Stimulated activated CD8-positive, alpha-beta memory T cell treated with anti-CD3 and anti-CD28 coated beads, Interleukin-15, amount 100 ng/mL, for 4 hours (primary cell): ENCODE measurements around the gene CERCAM.
"Not testable (repeated sequence)": the region's sequence is repeated elsewhere in the genome, so short reads cannot be mapped to it uniquely, and the experiment has no call there.

ENCODE experiments used
- DNase-seq, 2 donors: peaks; one replicate each; pipeline ENCODE4 v3.0.0-alpha.2; 2020; ENCODE audit warnings: low read depth in 2 of 2

Gene CERCAM

GRCh38 chr9:128393145-128393775, 27.4 kb upstream of the CERCAM start:
- DNase-seq = no peak

GRCh38 chr9:128393970-128394369, 26.7 kb upstream of the CERCAM start:
- DNase-seq = no peak

GRCh38 chr9:128394379-128395168, 26.1 kb upstream of the CERCAM start:
- DNase-seq = no peak

GRCh38 chr9:128396970-128397613, 23.6 kb upstream of the CERCAM start:
- DNase-seq = no peak

GRCh38 chr9:128397831-128398230, 22.8 kb upstream of the CERCAM start:
- no peak for DNase-seq

GRCh38 chr9:128399861-128400260, 20.8 kb upstream of the CERCAM start:
- no peak for DNase-seq

- DNase-seq = no peak
These were observed 16.1 kb upstream of the CERCAM start for GRCh38 chr9:128404560-128404959.

- DNase-seq = no peak
These were observed 15.4 kb upstream of the CERCAM start for GRCh38 chr9:128405077-128405779.

GRCh38 chr9:128405780-128406171, 14.9 kb upstream of the CERCAM start:
- DNase-seq = no peak

- DNase-seq = no peak
These were observed 13.7 kb upstream of the CERCAM start for GRCh38 chr9:128406848-128407391.

- DNase-seq = no peak
These were observed 11.7 kb upstream of the CERCAM start for GRCh38 chr9:128408963-128409431.

GRCh38 chr9:128409450-128409849, 11.2 kb upstream of the CERCAM start:
- DNase-seq = no peak

GRCh38 chr9:128409978-128410377, 10.7 kb upstream of the CERCAM start:
- DNase-seq = no peak

GRCh38 chr9:128411364-128412119, 9.1 kb upstream of the CERCAM start:
- DNase-seq = no peak

- DNase-seq = no peak
These were observed 8.4 kb upstream of the CERCAM start for GRCh38 chr9:128412120-128412790.

- not testable (repeated sequence) for DNase-seq
These were observed 6.9 kb upstream of the CERCAM start for GRCh38 chr9:128413728-128414127.

- DNase-seq = no peak
These were observed 6.2 kb upstream of the CERCAM start for GRCh38 chr9:128414461-128414860.

GRCh38 chr9:128415281-128415680, 5.4 kb upstream of the CERCAM start:
- no peak for DNase-seq

- no peak for DNase-seq
These were observed 4.6 kb upstream of the CERCAM start for GRCh38 chr9:128416014-128416413.

- no peak for DNase-seq
These were observed 4.1 kb upstream of the CERCAM start for GRCh38 chr9:128416432-128417019.
